ENCODE measurements around the gene KRTAP19-7.

Gene KRTAP19-7, protein sequence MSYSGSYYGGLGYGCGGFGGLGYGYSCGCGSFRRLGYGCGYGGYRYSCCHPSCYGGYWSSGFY

DNA sequence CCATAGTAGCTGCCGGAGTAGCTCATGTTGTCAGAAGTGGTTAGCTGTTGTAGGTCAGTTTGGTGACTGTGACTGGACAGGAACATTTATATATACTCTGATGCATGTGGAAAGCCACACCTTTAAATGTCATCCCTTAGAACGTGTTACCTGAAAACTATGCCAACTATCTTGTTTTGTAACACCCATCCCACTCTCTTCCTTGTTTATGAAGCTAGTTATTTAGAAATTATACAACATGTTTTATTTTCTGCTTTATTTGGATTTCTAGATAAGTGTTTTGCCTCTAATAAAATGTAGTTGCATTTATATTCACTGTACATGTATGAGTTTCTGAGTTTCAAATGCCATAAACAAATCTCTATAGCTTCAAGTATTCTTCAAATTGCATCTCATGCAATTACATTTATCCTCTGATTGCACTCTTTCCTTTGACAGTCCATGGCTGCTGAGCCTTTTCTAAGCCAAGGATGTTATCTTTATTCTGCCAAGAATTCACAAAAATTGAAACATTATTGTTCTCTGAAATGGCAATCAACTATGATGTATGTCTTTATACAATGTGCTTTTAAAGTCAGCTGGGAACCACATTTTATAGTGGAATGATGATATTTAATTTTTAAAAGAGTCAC lies at the start of gene KRTAP19-7:
KRTAP19-7 (minus strand) TSS at position 51 of the 632 bp plus-strand sequence; CDS start at position 26, 25 bp downstream.
- Mint-ChIP-seq H3K9me3 (peaks cover 10% of the 10 kb centered on the region), H3K4me3 (no peak within 1 kb of the TSS), H3K4me1 (no peaks in the 10 kb centered on the region), H3K36me3 (ENCODE audit: insufficient read depth) (no peaks in the 10 kb centered on the region), H3K27me3 (no peaks in the 10 kb centered on the region), H3K27ac (ENCODE audit: low read depth) (no peak within 1 kb of the TSS)
- ATAC-seq (replicated peaks; ENCODE audit: extremely low read depth, poor library complexity, severe bottlenecking) (no peak), DNase-seq (ENCODE audit: low spot score in 2 of 2) (no peak)

DNA sequence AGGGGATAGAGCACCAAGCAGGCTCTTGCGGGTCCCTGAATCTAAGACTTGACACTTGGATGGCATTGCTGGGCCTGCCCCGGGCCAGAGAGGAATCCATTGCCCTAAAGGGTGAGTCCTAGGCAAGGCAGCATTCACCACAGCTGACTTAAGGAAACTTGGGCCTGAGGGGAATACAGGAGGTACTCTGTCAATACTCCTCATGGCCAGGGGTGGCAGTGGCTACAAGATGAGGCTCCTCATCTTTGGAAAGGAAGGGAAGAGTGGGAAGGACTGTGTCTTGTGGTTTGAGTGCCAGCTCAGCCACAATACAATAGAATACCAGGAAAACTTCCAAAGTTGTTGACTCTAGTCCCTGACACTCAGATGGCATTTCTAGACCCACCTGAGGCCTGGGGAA lies 44.9 kb upstream of the KRTAP19-7 start:
- no peak for DNase-seq (ENCODE audit: low spot score in 2 of 2)
- no peak for ATAC-seq (replicated peaks; ENCODE audit: extremely low read depth, poor library complexity, severe bottlenecking)
- H3K27me3 Mint-ChIP-seq, result no peaks in the 10 kb centered on the region
- no peaks in the 10 kb centered on the region for H3K4me1 Mint-ChIP-seq
- no peak overlapping the region for H3K4me3 Mint-ChIP-seq
- no peaks in the 10 kb centered on the region for H3K36me3 Mint-ChIP-seq (ENCODE audit: insufficient read depth)
- peaks cover 16% of the 10 kb centered on the region for H3K9me3 Mint-ChIP-seq
- H3K27ac Mint-ChIP-seq (ENCODE audit: low read depth), result no peak overlapping the region

DNA sequence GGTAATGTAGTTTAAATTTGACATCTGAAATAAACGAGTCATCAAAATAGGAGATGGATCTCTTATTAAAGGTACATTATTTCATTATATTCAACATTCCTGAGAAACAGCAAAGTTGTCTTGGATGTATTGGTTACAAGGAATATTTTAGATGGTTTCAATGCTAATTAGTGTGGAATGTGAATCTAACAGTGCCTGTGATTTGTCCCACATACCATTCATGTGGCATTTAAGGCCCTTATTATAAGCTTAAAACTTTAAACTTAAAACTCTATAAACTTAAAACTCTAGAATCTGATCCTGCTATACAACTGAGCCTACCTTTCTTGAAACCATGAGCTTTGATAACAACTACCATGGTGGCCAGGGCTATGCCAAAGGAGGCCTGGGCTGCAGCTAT lies 39.7 kb upstream of the KRTAP19-7 start, which contains the start of gene KRTAP22-1:
KRTAP22-1 (plus strand) TSS at position 301 of the 400 bp plus-strand sequence.
- Mint-ChIP-seq H3K4me3 (no peak within 1 kb of the TSS), H3K27me3 (no peaks in the 10 kb centered on the region), H3K27ac (ENCODE audit: low read depth) (no peak within 1 kb of the TSS), H3K36me3 (ENCODE audit: insufficient read depth) (no peaks in the 10 kb centered on the region), H3K9me3 (peaks cover 13% of the 10 kb centered on the region), H3K4me1 (no peaks in the 10 kb centered on the region)
- ATAC-seq (replicated peaks; ENCODE audit: extremely low read depth, poor library complexity, severe bottlenecking), result no peak
- no peak for DNase-seq (ENCODE audit: low spot score in 2 of 2)

DNA sequence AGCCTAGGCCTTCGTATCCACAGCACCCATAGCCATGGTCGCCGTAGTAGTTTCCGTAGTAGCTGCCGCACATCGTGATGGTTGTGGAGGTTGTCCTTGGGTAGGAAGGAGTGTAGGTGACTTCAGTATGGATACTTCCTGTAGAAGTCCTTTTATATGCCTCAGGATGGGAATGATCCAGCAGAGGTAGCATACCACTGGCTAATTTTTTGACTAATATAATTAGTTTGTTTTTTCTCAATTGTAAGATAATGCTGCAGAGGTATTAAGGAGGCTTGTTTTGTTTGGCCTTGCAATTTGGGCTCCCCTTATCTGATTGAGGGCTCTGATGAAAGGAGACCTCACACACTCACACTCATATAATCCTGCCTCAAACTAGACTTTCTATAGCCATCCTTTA lies 37.7 kb upstream of the KRTAP19-7 start, which contains the start of gene KRTAP6-2:
KRTAP6-2 (minus strand) TSS at position 101 of the 400 bp plus-strand sequence; CDS start at position 73, 28 bp downstream.
- Mint-ChIP-seq H3K9me3 (peaks cover 18% of the 10 kb centered on the region), H3K27me3 (no peaks in the 10 kb centered on the region), H3K36me3 (ENCODE audit: insufficient read depth) (no peaks in the 10 kb centered on the region), H3K4me1 (no peaks in the 10 kb centered on the region), H3K27ac (ENCODE audit: low read depth) (no peak within 1 kb of the TSS), H3K4me3 (no peak within 1 kb of the TSS)
- no peak for ATAC-seq (replicated peaks; ENCODE audit: extremely low read depth, poor library complexity, severe bottlenecking)
- DNase-seq (ENCODE audit: low spot score in 2 of 2), result no peak

DNA sequence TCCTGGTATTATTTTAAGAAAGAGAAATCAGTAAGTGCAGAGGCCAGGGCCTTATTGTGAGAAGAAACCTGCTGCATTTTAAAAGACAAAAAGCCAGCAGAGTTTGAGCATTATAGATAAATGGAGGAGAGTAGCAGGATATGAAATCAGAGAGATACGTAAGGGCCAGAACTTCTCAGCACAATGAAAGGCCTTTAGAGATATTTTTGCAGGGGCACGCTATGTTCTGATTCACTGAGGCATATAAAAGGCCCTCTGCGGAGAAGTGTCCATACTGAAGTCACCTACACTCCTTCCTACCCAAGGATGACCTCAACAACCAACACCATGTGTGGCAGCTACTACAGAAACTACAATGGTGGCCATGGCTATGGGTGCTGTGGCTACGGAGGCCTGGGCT lies 31.0 kb upstream of the KRTAP19-7 start, which contains the start of gene KRTAP6-3:
KRTAP6-3 (plus strand) TSS at position 301 of the 400 bp plus-strand sequence; CDS start at position 307, 6 bp downstream.
- DNase-seq (ENCODE audit: low spot score in 2 of 2), result no peak
- Mint-ChIP-seq H3K27me3 (no peaks in the 10 kb centered on the region), H3K9me3 (peaks cover 10% of the 10 kb centered on the region), H3K4me1 (no peaks in the 10 kb centered on the region), H3K36me3 (ENCODE audit: insufficient read depth) (no peaks in the 10 kb centered on the region), H3K27ac (ENCODE audit: low read depth) (no peak within 1 kb of the TSS), H3K4me3 (no peak within 1 kb of the TSS)
- ATAC-seq (replicated peaks; ENCODE audit: extremely low read depth, poor library complexity, severe bottlenecking), result no peak

DNA sequence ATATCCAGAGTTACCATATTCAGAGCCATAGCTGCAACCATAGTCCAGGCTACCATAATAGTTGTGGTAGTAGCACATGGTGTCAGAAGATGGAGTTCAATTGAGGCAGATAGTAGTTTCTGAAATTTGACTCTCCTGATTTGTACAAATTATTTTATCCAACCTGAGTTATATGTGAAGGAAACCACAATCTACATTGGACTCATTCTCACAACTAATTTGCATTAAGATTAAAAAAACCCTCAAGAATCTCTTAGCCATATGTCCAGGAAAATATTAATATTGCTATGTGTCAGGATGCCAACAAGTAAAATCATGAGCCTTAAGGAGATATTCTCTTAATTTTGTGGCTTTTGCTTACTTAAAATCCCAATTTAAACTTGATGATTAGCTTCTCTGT lies 29.2 kb upstream of the KRTAP19-7 start, which contains the start of gene KRTAP22-2:
KRTAP22-2 (minus strand) TSS at position 101 of the 400 bp plus-strand sequence.
- no peak for ATAC-seq (replicated peaks; ENCODE audit: extremely low read depth, poor library complexity, severe bottlenecking)
- no peak within 1 kb of the TSS for H3K27ac Mint-ChIP-seq (ENCODE audit: low read depth)
- H3K4me3 Mint-ChIP-seq, result no peak within 1 kb of the TSS
- H3K9me3 Mint-ChIP-seq, result peaks cover 10% of the 10 kb centered on the region
- no peaks in the 10 kb centered on the region for H3K27me3 Mint-ChIP-seq
- no peak for DNase-seq (ENCODE audit: low spot score in 2 of 2)
- H3K36me3 Mint-ChIP-seq (ENCODE audit: insufficient read depth), result no peaks in the 10 kb centered on the region
- no peaks in the 10 kb centered on the region for H3K4me1 Mint-ChIP-seq

DNA sequence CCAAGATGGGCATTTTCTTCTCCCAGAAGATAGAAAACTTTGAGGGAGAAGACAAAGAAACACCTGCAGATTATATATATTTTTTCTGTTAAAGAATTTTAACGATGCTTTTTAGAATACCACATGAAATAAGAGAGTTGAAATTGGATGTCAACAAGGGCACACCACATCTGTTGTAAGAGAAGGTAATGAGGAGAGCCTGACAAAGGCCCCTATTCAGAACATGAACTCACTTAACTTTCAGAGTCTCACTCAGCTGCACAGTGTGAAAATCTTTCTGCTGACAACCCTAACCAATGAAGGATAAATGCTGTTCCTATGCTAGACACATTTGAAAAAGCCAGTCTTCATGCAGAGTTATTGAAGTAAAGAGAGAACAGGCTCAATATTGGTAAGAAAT lies 21.8 kb upstream of the KRTAP19-7 start:
- Mint-ChIP-seq H3K36me3 (ENCODE audit: insufficient read depth) (no peaks in the 10 kb centered on the region), H3K9me3 (peaks cover 17% of the 10 kb centered on the region), H3K4me3 (no peak overlapping the region), H3K4me1 (no peaks in the 10 kb centered on the region), H3K27ac (ENCODE audit: low read depth) (no peak overlapping the region), H3K27me3 (no peaks in the 10 kb centered on the region)
- DNase-seq (ENCODE audit: low spot score in 2 of 2) (no peak), ATAC-seq (replicated peaks; ENCODE audit: extremely low read depth, poor library complexity, severe bottlenecking) (no peak)

DNA sequence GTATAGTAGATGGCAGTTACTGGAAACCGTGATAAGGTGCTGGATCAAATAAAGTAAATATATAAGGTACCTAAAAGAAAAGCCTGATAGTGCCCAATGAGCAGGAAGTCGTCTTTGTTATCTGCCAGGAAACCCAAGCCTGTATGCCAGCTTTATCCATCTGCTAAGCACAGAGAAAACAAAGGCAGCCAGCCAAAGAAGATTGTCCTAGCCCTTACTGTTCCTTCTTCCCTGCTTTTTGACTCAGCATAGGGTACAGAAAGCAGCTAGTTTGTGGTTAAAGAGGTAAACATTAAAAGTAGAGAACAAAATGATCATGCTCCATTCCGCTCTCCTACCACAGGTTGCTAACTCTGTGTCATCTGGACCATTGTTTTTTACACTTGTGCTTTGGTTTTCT lies 19.0 kb upstream of the KRTAP19-7 start:
- Mint-ChIP-seq H3K4me3 (no peak overlapping the region), H3K27me3 (no peaks in the 10 kb centered on the region), H3K27ac (ENCODE audit: low read depth) (no peak overlapping the region), H3K9me3 (peaks cover 14% of the 10 kb centered on the region), H3K36me3 (ENCODE audit: insufficient read depth) (no peaks in the 10 kb centered on the region), H3K4me1 (no peaks in the 10 kb centered on the region)
- ATAC-seq (replicated peaks; ENCODE audit: extremely low read depth, poor library complexity, severe bottlenecking) (no peak), DNase-seq (ENCODE audit: low spot score in 2 of 2) (no peak)

DNA sequence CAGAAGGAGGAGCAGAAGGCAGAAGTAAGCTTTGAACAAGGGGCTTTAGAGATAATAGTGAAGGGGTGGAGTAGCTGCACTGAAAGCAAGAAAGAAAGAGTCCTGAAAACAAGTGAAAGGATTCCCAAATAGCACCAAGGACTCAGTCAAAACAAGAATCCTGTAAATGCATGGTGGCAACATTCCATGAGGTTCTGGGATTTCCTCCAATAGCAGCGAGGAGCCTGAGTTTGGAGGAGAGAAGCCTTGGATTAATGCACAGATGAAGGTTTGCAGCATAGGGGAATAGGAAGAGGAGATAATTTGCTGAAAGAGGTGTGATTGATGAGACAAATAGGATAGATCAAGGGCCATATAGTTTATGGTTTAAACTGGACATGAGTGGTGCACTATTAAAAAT lies 18.2 kb upstream of the KRTAP19-7 start:
- Mint-ChIP-seq H3K36me3 (ENCODE audit: insufficient read depth) (no peaks in the 10 kb centered on the region), H3K4me3 (no peak overlapping the region), H3K27me3 (no peaks in the 10 kb centered on the region), H3K4me1 (no peaks in the 10 kb centered on the region), H3K9me3 (peaks cover 6% of the 10 kb centered on the region), H3K27ac (ENCODE audit: low read depth) (no peak overlapping the region)
- ATAC-seq (replicated peaks; ENCODE audit: extremely low read depth, poor library complexity, severe bottlenecking), result no peak
- DNase-seq (ENCODE audit: low spot score in 2 of 2), result no peak

DNA sequence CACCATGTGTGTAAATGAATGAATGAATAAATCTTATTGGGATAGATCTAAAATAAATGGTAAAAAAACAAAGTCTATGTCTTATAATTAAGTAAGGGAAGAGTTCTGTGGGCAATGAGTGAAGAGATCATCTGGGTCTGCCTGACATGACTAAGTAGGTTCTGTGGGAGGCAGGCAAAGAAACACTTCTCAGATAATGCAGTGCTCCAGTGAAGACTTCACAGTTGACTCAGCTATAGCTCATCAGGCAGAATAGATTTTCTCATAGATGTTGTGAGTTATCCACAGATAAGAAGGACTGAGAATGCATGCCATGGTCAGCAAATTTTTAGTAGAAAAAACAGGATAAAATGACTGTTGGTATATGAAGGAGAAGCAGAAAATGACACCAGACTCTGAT lies 16.7 kb upstream of the KRTAP19-7 start:
- DNase-seq (ENCODE audit: low spot score in 2 of 2), result no peak
- no peak for ATAC-seq (replicated peaks; ENCODE audit: extremely low read depth, poor library complexity, severe bottlenecking)
- H3K27ac Mint-ChIP-seq (ENCODE audit: low read depth), result no peak overlapping the region
- H3K4me3 Mint-ChIP-seq, result no peak overlapping the region
- no peaks in the 10 kb centered on the region for H3K27me3 Mint-ChIP-seq
- no peaks in the 10 kb centered on the region for H3K36me3 Mint-ChIP-seq (ENCODE audit: insufficient read depth)
- peaks cover 4% of the 10 kb centered on the region for H3K9me3 Mint-ChIP-seq
- H3K4me1 Mint-ChIP-seq, result no peaks in the 10 kb centered on the region

DNA sequence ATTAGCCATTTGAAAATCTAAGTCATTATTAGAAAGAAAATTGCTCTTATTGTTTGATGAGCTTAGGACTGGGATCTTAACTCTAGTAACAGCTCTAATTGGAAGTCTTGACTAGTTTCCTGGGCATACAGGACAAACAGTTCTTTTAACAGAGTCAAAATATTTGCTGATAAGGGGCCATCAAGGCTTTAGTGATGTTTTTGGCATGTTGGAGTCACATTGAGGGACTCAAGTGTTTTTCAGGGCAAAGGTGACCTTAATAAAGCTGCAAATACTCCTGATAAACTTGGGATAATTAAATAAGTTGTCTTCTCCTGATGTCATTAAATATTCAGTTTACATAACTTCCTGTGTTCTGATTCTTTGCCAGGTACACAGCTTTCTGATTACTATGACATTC lies 6.5 kb upstream of the KRTAP19-7 start:
- no peak for ATAC-seq (replicated peaks; ENCODE audit: extremely low read depth, poor library complexity, severe bottlenecking)
- no peaks in the 10 kb centered on the region for H3K27me3 Mint-ChIP-seq
- no peak for DNase-seq (ENCODE audit: low spot score in 2 of 2)
- peaks cover 11% of the 10 kb centered on the region for H3K9me3 Mint-ChIP-seq
- H3K27ac Mint-ChIP-seq (ENCODE audit: low read depth), result no peak overlapping the region
- no peak overlapping the region for H3K4me3 Mint-ChIP-seq
- no peaks in the 10 kb centered on the region for H3K4me1 Mint-ChIP-seq
- no peaks in the 10 kb centered on the region for H3K36me3 Mint-ChIP-seq (ENCODE audit: insufficient read depth)

DNA sequence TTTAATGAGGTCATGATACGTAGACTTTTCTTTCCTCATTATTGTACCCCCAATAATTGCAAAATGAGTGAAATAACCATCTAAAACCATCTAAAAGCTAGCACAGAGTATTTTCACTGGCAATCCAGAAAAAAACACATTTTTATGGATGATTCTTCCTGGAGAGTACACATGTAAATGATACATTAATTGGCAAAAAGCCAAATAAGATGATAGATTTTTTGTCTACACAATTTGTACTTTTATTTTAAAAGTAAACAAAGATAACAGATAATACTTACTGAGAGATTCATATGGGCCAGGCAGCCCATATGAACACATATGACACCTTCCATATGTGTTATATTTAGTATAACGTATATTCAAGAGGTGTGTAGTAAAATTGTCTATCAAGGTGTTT lies 2.5 kb upstream of the KRTAP19-7 start:
- Mint-ChIP-seq H3K4me1 (no peaks in the 10 kb centered on the region), H3K4me3 (no peak overlapping the region), H3K27me3 (no peaks in the 10 kb centered on the region), H3K9me3 (peaks cover 5% of the 10 kb centered on the region), H3K36me3 (ENCODE audit: insufficient read depth) (no peaks in the 10 kb centered on the region), H3K27ac (ENCODE audit: low read depth) (no peak overlapping the region)
- DNase-seq (ENCODE audit: low spot score in 2 of 2) (no peak), ATAC-seq (replicated peaks; ENCODE audit: extremely low read depth, poor library complexity, severe bottlenecking) (no peak)

DNA sequence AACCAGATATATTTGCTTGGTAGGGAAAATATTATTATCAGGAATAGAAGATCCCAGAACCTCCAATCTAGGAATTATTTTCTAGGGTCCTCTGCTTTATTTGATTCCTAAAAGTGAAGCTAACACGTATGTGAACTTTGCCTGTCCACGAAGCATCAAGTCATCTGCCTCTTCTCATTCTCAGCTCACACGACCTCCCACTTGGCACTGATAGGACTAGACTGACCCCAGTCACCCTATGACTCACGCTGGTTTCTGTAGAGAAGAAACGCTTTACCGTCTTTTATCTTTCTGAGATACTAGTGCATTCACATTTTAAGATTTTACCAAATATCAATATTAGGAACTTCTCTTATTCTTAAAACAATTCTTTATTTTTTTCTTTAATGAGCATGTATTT lies 2.0 kb upstream of the KRTAP19-7 start:
- DNase-seq (ENCODE audit: low spot score in 2 of 2) (no peak), ATAC-seq (replicated peaks; ENCODE audit: extremely low read depth, poor library complexity, severe bottlenecking) (no peak)
- Mint-ChIP-seq H3K4me3 (no peak overlapping the region), H3K4me1 (no peaks in the 10 kb centered on the region), H3K36me3 (ENCODE audit: insufficient read depth) (no peaks in the 10 kb centered on the region), H3K27ac (ENCODE audit: low read depth) (no peak overlapping the region), H3K27me3 (no peaks in the 10 kb centered on the region), H3K9me3 (peaks cover 5% of the 10 kb centered on the region)
